ENCODE measurements around the gene GFOD2.

GRCh38 chr16:67666559-67667452, 52.3 kb downstream of the GFOD2 start, which contains the start of the genes C16orf86 and ENKD1:
- TF ChIP-seq ZFP3 (CRISPR knock-in tag; IDR thresholded peaks at IDR 0.05) (no peak), CREB5 (CRISPR knock-in tag; IDR thresholded peaks at IDR 0.05; ENCODE audit: low read depth) (no peak), TCF4 (CRISPR knock-in tag; IDR thresholded peaks at IDR 0.05; ENCODE audit: borderline replicate concordance) (no peak), PATZ1 (CRISPR knock-in tag; IDR thresholded peaks at IDR 0.05; ENCODE audit: borderline replicate concordance) (no peak), ZNF565 (CRISPR knock-in tag; conservative IDR thresholded peaks at IDR 0.05; ENCODE audit: low read depth) (no peak), BACH2 (CRISPR knock-in tag; IDR thresholded peaks at IDR 0.05; ENCODE audit: borderline replicate concordance) (no peak), ZC3H10 (CRISPR knock-in tag; IDR thresholded peaks at IDR 0.05) (no peak), RARB (CRISPR knock-in tag; IDR thresholded peaks at IDR 0.05) (no peak), TOX (CRISPR knock-in tag; IDR thresholded peaks at IDR 0.05; ENCODE audit: borderline replicate concordance) (no peak)

Data from SK-N-SH treated with all-trans-retinoic acid at 6 μM for 48 hours (cell line).